Subcutaneous adipose tissue (tissue), 4 donors: ENCODE results near the gene RNF144A. TPM values are rescaled to one million over a fixed set of nuclear protein-coding genes. Genes with fewer than 3 reads are reported as not detected.

Source experiments
- total RNA-seq, 4 donors: library from RNA; depleted of rRNA; stranded (reverse); fragments of >200 nt; gene quantifications; one replicate each; pipeline ENCODE4 v1.1.0, GENCODE V29; 2016
- TF ChIP-seq, protein P1 (sequence below): fragments of 450-650 bp; IDR thresholded peaks from one replicate; pipeline ENCODE4 v1.5.1; 2016; ENCODE audit warnings: low read depth, mild to moderate bottlenecking, control low read depth, antibody characterized with exemption, moderate library complexity

The RNF144A gene
- total RNA-seq, 4 donors from 2014 or later: 12.2 to 45.8 (median 32.6) TPM

DNA sequence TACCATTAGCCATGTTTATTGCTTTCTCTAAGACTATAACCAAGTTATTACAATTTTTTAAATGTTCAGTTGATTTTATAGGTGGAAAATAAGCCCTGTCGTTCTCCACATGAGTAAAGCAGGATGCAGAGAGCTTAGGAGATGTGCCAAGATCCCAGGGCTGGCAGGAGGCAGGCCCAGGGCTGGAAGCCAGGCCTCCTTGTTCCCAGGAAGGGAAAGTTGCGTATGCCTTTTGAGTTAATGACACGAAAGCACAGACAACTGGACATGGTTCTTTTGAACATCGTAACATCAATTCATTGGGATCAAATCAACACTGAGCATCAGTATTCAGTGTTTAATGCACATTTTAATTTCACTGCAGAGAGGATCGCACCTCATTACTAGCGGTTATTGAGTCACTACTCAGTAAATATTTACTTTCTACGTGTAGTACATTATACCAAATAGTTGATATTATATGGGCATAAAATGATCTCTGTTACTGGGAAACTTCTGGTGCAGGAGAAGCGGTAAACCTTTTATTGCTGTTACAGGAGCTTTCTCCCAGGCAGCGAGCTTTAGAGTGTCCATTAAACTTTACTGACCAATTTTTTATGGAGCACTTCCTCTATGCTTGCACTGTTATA is 60.0 kb downstream of the RNF144A start:
- TF ChIP-seq, protein P1, sequence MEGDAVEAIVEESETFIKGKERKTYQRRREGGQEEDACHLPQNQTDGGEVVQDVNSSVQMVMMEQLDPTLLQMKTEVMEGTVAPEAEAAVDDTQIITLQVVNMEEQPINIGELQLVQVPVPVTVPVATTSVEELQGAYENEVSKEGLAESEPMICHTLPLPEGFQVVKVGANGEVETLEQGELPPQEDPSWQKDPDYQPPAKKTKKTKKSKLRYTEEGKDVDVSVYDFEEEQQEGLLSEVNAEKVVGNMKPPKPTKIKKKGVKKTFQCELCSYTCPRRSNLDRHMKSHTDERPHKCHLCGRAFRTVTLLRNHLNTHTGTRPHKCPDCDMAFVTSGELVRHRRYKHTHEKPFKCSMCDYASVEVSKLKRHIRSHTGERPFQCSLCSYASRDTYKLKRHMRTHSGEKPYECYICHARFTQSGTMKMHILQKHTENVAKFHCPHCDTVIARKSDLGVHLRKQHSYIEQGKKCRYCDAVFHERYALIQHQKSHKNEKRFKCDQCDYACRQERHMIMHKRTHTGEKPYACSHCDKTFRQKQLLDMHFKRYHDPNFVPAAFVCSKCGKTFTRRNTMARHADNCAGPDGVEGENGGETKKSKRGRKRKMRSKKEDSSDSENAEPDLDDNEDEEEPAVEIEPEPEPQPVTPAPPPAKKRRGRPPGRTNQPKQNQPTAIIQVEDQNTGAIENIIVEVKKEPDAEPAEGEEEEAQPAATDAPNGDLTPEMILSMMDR: no peak

DNA sequence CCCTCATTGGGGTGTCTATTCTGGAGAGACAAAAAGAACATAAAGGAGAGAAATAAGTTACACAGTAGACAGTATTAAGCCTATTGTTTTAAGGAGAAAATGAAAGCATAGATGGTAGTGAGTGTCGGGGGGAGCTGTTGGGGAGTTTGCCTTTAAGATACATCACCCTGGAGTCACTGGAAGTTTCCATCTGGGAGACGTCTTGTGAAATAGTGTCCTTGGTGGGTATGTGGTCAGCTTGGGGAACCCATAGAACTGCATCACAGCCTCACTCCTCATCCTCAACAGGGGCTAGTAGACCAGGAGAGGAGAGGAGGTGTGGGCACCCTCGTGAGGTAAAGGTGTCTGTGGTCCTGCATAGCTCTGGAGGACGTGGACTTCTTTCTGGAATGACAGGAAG is 60.6 kb downstream of the RNF144A start:
- TF ChIP-seq, protein P1: no peak

DNA sequence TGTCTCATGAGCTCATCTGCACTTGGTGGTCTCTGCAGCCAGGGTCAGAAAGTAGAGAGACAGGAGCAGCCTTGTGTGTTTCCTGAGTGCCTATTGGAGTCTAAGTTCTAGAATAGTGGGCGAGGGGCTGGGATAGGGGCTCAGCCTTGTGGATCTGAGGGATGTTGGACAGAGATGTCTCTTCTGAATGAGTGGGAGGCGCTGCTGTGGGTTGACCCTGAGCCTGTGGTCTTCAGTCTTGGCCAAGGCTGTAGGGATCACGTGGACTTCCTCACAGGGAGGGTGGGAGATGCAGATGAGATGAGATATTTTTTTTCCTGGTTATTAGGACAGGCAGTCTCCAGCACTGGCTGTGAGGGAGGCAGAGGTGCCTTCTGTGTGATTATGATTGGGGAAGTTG is 61.8 kb downstream of the RNF144A start:
- TF ChIP-seq, protein P1: no peak

DNA sequence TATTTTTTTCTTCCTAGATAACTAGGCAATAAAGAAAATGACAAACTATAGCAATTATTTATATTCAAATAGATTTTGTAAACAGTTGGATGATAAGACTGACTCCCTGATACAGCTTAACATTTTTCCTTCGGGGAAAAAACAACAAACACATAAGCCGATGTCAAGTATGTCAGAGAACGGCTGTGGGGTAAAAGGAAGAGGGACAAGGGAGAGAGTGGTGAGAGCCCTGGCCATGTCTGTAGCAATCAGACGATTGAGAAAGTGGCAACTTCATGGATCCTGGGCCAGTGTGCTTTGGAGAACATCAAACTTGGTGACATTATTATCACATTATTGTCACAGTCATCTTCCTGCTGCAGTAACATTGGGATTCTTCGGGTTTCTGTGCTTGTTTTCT is 65.2 kb downstream of the RNF144A start:
- TF ChIP-seq, protein P1: no peak

DNA sequence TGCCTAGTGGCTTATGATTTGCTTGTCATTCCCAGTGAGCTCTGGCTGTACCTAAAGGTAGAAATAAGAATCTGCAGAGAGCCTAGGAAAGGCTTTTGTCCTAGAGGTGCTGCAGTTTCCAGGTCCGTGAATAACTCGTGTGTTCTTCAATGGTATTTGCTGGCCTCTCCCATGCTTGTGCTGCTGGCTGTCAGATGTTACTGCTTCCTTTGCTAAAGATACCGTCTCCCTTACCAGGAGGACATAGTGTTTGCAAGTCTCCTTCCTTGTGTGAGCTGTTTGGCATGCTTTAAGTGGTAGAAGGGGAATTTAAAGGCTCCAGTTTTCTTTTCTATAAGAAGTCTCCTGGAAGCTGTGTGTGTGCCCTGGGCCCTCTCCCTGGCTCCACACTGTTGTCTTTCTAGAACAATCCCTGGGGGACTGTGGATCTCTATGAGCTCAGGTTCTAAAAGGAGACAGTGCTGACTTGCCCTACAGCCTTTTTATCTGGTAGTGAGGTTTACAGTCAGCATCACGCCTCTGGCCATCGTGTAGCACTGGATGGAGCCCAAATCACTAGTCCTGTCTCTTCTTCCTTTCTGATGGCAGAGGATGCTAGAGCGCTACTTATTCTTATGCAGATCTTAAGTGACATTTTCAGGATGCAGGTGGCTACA is 65.8 kb downstream of the RNF144A start:
- TF ChIP-seq, protein P1: no peak

DNA sequence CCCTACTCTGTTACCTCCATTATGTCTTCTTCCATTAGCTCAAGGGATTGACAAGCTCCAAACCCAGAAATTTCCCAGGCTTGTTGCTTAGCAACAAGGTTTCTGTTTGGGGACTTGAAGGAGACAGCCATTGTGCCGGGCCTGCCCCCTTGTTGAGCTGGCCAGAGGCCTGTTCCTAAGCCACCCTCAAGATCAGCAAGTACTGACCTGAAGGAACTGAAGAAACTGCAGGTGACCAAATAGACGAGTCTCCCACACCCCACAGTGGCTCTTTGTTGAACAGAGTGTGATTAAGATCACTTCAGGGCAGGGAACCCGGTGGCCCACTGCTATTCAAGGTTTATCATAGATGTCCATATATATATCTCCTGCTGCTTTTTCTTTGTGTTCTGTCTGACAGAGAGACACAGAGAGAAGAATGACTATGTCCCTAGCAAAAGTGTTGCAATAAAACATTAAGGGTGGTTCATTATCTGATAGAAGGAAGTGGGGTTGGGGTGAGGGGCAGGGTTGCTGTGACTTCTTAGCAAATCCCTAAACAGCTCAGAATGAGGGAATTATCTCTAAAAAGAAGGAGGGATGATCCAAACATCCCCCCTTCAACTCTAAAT is 69.2 kb downstream of the RNF144A start:
- TF ChIP-seq, protein P1: no peak

DNA sequence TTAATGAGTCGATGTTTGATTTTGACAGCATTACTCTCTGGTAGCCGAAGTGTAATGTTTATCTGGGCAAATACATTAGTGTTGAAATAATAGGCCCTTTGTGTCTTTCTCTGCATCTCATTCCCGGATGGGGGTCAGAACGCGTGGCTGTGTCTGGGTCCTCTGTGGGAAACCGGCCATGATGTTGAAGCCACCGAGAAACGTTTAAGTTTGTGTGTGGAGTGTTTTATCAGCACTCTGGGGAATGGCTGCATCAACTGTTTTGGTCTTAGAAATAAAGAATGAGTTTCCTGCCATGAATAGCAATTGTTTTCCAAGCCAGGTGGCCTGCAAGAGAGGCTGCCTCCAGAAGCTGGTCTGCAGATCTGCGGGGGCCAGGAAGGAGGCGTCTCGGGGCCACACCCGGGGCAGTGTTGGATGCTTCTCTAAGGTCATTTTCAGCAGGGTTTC is 69.7 kb downstream of the RNF144A start:
- TF ChIP-seq, protein P1: no peak
